ENCODE measurements around the gene CMAS.
"Not testable (repeated sequence)": the region's sequence is repeated elsewhere in the genome, so short reads cannot be mapped to it uniquely, and the experiment has no call there.

The CMAS gene

GRCh38 chr12:22046090-22046967, at the start of gene CMAS:
Gene CMAS, plus strand, starts transcription at chr12:22046218. Its CDS starts 86 bp downstream, at chr12:22046304.
- DNase-seq (ENCODE audit: low read depth in 2 of 2) = peak; percentile 50 to 61

GRCh38 chr12:21998295-21998694, 47.7 kb upstream of the CMAS start:
- DNase-seq (ENCODE audit: low read depth in 2 of 2) = no peak

GRCh38 chr12:21998782-21999181, 47.2 kb upstream of the CMAS start:
- DNase-seq (ENCODE audit: low read depth in 2 of 2) = no peak

GRCh38 chr12:22002430-22002829, 43.6 kb upstream of the CMAS start:
- DNase-seq (ENCODE audit: low read depth in 2 of 2) = no peak

- not testable (repeated sequence) for DNase-seq (ENCODE audit: low read depth in 2 of 2)
Measured at GRCh38 chr12:22007794-22008193, 38.2 kb upstream of the CMAS start.

GRCh38 chr12:22008196-22008595, 37.8 kb upstream of the CMAS start:
- no peak for DNase-seq (ENCODE audit: low read depth in 2 of 2)

GRCh38 chr12:22014041-22014782, 31.8 kb upstream of the CMAS start:
- DNase-seq (ENCODE audit: low read depth in 2 of 2) = no peak

- no peak for DNase-seq (ENCODE audit: low read depth in 2 of 2)
Measured at GRCh38 chr12:22014783-22015144, 31.3 kb upstream of the CMAS start.

GRCh38 chr12:22016982-22017381, 29.0 kb upstream of the CMAS start:
- DNase-seq (ENCODE audit: low read depth in 2 of 2) = no peak

- no peak for DNase-seq (ENCODE audit: low read depth in 2 of 2)
Measured at GRCh38 chr12:22018860-22019259, 27.2 kb upstream of the CMAS start.

- DNase-seq (ENCODE audit: low read depth in 2 of 2) = not testable (repeated sequence)
Measured at GRCh38 chr12:22023489-22023888, 22.5 kb upstream of the CMAS start.

GRCh38 chr12:22029491-22029890, 16.5 kb upstream of the CMAS start:
- no peak for DNase-seq (ENCODE audit: low read depth in 2 of 2)

GRCh38 chr12:22029991-22030390, 16.0 kb upstream of the CMAS start:
- DNase-seq (ENCODE audit: low read depth in 2 of 2) = no peak

GRCh38 chr12:22032732-22033131, 13.3 kb upstream of the CMAS start:
- DNase-seq (ENCODE audit: low read depth in 2 of 2) = no peak

GRCh38 chr12:22034709-22035506, 11.1 kb upstream of the CMAS start:
- DNase-seq (ENCODE audit: low read depth in 2 of 2) = no peak

- no peak for DNase-seq (ENCODE audit: low read depth in 2 of 2)
Measured at GRCh38 chr12:22037947-22038346, 8.1 kb upstream of the CMAS start.

GRCh38 chr12:22038734-22039133, 7.3 kb upstream of the CMAS start:
- DNase-seq (ENCODE audit: low read depth in 2 of 2) = no peak

GRCh38 chr12:22039361-22039760, 6.7 kb upstream of the CMAS start:
- DNase-seq (ENCODE audit: low read depth in 2 of 2) = no peak

- DNase-seq (ENCODE audit: low read depth in 2 of 2) = no peak
Measured at GRCh38 chr12:22042976-22043669, 2.9 kb upstream of the CMAS start.

GRCh38 chr12:22043943-22044342, 2.1 kb upstream of the CMAS start:
- DNase-seq (ENCODE audit: low read depth in 2 of 2) = no peak

- no peak for DNase-seq (ENCODE audit: low read depth in 2 of 2)
Measured at GRCh38 chr12:22044391-22044790, 1.6 kb upstream of the CMAS start.

GRCh38 chr12:22046968-22047390, 961 bp downstream of the CMAS start:
- DNase-seq (ENCODE audit: low read depth in 2 of 2) = no peak
